SKM-1 (cell line): ENCODE measurements around the gene LINGO3.

Experiments used
- DNase-seq: peaks from one replicate; lab custom pipeline; 2025; ENCODE audit not compliant: unreplicated experiment; lab: John Stamatoyannopoulos, UW

LINGO3 gene

GRCh38 chr19:2306281-2306806 is 1.6 kb downstream of the LINGO3 start:
- no peak for DNase-seq

GRCh38 chr19:2305452-2306280 is 2.3 kb downstream of the LINGO3 start:
- DNase-seq = no peak

- DNase-seq = no peak
Observed at GRCh38 chr19:2303211-2303798, 4.6 kb downstream of the LINGO3 start.

GRCh38 chr19:2302319-2303210 is 5.4 kb downstream of the LINGO3 start:
- DNase-seq = no peak

- no peak for DNase-seq
Observed at GRCh38 chr19:2300533-2300932, 7.4 kb downstream of the LINGO3 start.

GRCh38 chr19:2296141-2296540 is 11.8 kb downstream of the LINGO3 start:
- no peak for DNase-seq

GRCh38 chr19:2294687-2295335 is 13.1 kb downstream of the LINGO3 start:
- DNase-seq = no peak

GRCh38 chr19:2291185-2291751 is 16.7 kb downstream of the LINGO3 start:
- DNase-seq = no peak

- no peak for DNase-seq
Observed at GRCh38 chr19:2290441-2291184, 17.3 kb downstream of the LINGO3 start.

- DNase-seq = peak; percentile 97
Observed at GRCh38 chr19:2289714-2290435, 18.1 kb downstream of the LINGO3 start.

- no peak for DNase-seq
Observed at GRCh38 chr19:2288818-2289713, 18.9 kb downstream of the LINGO3 start.

GRCh38 chr19:2288338-2288817 is 19.6 kb downstream of the LINGO3 start:
- peak; percentile 65 for DNase-seq

GRCh38 chr19:2287585-2288337 is 20.2 kb downstream of the LINGO3 start:
- no peak for DNase-seq

GRCh38 chr19:2286402-2287140 is 21.4 kb downstream of the LINGO3 start:
- DNase-seq = no peak

- no peak for DNase-seq
Observed at GRCh38 chr19:2283835-2284507, 24.0 kb downstream of the LINGO3 start.

- no peak for DNase-seq
Observed at GRCh38 chr19:2282862-2283237, 25.1 kb downstream of the LINGO3 start.
